GM10266 (cell line): ENCODE data around the gene CHEK2.

ENCODE experiments used
- DNase-seq: peaks from one replicate; pipeline ENCODE4 v3.0.0; 2012; ENCODE audit errors: extremely low spot score
- TF ChIP-seq, protein P1 (sequence below): IDR thresholded peaks from 2 replicates; pipeline ENCODE4 v1.5.1; 2012; ENCODE audit warnings: mild to moderate bottlenecking, low read depth; ENCODE audit not compliant: control insufficient read depth, insufficient read depth; ENCODE audit errors: missing control alignments

The CHEK2 gene

DNA sequence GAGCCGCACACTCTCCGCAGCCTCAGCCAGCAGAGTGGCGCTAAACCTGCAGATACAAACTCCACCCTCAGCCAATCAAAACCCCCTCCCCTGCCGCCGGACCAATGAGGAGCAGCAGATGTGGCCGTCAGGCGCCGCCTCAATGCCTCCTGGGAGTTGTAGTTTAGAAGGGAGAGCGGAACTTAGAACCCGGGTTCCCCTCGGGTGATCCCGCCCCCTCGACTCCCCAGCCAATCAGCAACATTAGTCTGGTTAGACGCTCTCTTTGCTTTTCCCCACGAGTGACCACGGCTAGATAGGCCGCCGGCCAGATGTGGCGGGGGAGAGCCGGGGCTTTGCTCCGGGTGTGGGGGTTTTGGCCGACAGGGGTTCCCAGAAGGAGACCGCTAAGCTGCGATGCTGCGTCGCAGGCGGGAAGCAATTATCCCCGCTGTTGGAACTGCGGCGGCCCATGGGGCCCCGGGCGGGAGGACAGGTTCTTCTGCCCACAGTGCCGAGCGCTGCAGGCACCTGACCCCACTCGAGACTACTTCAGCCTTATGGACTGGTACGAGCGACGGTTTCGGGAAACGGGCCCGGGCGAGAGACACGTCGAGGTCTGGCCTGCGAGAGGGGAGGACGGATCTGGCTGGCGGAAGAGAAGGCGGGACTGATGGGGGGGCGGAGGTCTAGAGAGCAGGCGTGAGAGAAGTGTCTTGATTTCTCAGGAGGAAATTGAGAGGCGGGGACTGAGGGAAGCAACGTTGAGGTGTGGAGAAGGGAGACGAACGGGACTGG is at the start of gene CHEK2, which contains the start of gene HSCB:
Gene CHEK2 (minus strand): TSS at position 36 of the 777 bp plus-strand sequence. CDS start 7,099 bp downstream, outside the sequence.
Gene HSCB (plus strand): TSS at position 255 of the 777 bp plus-strand sequence. CDS start 57 bp downstream, at position 312.
- DNase-seq = peak; percentile 91
- TF ChIP-seq, protein P1, sequence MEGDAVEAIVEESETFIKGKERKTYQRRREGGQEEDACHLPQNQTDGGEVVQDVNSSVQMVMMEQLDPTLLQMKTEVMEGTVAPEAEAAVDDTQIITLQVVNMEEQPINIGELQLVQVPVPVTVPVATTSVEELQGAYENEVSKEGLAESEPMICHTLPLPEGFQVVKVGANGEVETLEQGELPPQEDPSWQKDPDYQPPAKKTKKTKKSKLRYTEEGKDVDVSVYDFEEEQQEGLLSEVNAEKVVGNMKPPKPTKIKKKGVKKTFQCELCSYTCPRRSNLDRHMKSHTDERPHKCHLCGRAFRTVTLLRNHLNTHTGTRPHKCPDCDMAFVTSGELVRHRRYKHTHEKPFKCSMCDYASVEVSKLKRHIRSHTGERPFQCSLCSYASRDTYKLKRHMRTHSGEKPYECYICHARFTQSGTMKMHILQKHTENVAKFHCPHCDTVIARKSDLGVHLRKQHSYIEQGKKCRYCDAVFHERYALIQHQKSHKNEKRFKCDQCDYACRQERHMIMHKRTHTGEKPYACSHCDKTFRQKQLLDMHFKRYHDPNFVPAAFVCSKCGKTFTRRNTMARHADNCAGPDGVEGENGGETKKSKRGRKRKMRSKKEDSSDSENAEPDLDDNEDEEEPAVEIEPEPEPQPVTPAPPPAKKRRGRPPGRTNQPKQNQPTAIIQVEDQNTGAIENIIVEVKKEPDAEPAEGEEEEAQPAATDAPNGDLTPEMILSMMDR = peak; percentile 28

DNA sequence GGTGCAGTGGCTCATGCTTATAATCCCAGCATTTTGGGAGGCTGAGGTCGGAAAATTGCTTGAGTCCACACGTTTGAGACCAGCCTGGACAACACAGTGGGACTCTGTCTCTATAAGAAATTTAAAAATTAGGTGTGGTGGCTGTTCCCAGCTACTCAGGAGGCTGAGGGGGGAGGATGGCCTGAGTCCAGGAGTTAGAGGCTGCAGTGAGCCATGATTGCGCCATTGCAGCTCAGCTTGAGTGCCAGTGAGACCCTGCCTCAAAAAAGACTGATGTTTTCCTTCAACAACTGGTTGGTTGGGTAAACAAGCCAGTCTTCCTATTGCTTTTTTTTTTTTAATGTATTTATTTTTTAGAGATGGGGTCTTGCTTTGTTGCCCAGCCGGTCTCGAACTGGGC is 49.5 kb upstream of the CHEK2 start:
- TF ChIP-seq, protein P1 = no peak
- no peak for DNase-seq

DNA sequence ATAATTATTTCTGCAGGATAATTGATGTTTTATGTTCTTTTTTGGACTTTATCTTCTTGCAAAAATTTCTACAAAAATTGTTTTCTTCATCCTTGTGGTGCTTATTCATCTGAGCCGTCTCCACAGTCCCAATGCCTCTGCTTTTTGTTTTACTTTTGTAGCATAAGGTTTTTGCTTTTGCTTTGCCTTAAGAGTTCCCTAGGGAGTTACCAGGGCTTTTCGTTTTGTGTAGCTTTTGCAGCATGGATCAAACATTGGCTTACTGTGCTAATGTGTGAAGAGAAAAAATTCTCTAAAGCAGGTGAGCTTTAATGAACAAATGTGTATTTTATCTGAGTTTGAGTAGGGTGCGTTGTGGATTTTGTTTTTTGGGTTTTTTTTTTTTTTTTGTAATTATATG is 47.0 kb upstream of the CHEK2 start:
- DNase-seq = no peak
- TF ChIP-seq, protein P1 = no peak

DNA sequence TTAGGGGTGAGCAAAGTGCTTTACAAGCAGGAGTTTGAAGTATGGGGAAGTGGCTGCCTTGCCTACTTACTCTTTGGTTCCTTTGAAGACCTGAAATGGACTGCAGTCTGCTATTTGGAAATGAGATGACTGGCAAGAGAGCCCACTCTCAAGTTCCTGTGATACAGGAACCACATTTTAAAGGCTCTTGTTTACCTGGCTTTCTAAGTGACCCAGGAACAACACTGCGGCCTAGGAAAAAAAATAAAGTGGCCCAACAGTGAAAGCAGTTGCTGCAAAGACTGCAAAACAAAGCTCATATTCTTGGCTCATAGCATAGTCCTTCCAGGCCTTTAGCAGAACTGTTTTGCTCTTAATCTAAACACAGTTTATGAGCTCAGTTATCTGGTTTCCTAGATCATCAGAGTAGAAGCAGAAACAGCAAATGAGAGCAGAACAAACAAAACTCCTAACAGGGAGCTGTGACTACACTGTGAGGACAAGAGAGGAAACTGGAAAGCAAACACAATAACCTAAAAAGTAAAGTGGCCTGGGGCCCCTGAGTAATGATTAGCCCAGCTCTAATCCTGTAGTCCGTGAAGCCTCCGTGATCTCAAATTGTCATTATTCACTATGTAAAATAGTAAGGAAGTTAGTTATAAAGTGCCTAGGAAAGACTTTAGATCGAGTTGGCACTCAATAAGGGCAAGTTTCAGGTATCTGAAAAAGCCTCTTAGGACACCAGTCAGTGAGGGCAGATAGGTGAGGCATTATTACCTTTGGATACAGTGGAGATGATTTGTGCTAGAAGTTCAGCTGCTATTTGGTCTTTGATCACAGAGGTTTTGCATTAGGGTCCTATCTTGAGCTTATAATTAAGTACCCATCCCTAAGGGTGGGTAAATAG is 42.4 kb upstream of the CHEK2 start:
- TF ChIP-seq, protein P1 = no peak
- DNase-seq = no peak

DNA sequence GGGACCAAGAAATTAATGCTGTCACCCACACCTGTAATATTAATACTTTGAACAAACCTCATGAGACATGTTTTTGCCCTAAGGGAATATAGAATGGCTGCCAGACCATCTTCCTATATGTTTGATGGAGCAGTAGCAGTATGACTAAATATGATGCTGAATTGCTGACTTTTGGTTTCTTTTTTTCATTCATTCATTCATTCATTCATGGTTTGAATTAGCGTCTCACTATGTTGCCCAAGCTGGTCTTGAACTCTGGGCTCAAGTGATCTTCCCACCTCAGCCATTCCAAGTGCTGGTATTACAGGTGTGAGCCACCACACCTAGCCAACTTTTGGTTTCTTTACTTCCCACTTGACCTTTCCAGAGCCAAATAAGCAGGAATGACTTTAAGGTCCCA is 38.7 kb upstream of the CHEK2 start:
- TF ChIP-seq, protein P1 = no peak

DNA sequence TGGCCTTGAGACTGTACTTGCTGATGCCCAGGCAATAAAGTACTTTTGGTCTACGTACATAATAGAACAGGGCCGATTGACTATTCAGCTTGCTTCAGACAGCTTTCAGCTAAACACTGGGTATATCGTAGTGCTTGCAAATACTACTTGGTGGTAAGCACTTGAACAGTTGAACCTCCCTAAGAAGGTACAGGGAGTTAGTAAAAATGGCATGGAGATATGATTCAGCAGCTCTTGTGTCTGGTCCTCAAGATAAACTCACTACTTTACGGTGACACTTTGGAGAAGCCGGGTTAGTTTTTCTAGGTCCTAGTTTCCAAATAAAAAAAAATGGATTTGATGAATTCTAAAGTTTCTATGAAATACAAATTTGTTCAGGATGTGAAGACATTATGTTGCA is 38.2 kb upstream of the CHEK2 start:
- DNase-seq = no peak
- TF ChIP-seq, protein P1 = no peak

More for the DNA sequence above, 38.7 kb upstream of the CHEK2 start:
- DNase-seq = no peak
